ENCODE measurements around the gene SLC40A1. TPM values are rescaled to one million over a fixed set of nuclear protein-coding genes. Genes with fewer than 3 reads are reported as not detected.

SLC40A1 gene
- total RNA-seq, 1 donor from 2014 or later = 2.8 TPM

GRCh38 chr2:189601043-189601442, 20.5 kb upstream of the SLC40A1 start:
- intact Hi-C loops (cut with micrococcal nuclease) = no loop called here

DNA sequence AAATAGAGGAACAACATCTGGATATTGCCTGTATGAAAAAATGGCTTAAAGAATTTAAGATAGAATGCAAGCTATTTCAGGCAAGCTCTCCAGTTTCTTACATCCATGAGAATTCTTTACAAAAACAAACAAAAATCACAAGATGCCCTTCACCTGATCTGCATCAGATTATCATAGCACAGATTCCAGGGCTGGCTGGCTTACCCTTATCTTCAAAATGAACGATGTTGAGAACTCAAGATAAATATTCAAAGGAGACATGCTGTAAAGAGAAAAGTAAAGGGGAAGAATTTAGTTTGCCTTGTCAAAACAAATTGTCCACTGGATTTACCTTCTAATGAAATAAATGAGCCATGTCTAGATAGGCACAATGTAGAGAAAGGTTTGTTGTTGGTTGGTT, 18.7 kb upstream of the SLC40A1 start:
- intact Hi-C loops (cut with micrococcal nuclease) = no loop called here

- intact Hi-C loops (cut with micrococcal nuclease) = no loop called here
Observed at GRCh38 chr2:189595417-189595816, 14.8 kb upstream of the SLC40A1 start.

GRCh38 chr2:189594305-189594704, 13.7 kb upstream of the SLC40A1 start:
- intact Hi-C loops (cut with micrococcal nuclease) = no loop called here

DNA sequence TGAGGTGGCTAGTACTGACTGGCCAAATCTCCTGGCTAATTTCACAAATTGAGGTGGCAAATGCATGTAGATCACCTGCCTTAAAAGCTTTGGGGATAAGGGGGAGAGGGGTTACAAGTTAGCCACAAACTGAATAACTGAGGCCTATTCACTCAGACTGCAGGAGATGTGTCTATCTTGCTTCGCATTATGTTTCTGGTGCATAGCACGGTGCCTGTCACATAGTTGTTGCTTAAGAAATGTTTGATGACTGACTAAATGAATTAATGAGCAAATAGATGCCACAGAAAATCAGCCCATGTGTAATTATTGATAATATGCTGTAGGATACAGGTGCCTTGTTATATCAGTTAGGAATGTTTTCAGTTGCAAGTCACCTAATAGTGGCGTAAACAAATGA, 12.5 kb upstream of the SLC40A1 start:
- intact Hi-C loops (cut with micrococcal nuclease) = no loop called here

- intact Hi-C loops (cut with micrococcal nuclease) = loop anchor here (1.0 kb wide), 1 partner anchor 12 kb away; the partner anchor contains the start of gene SLC40A1
Observed at GRCh38 chr2:189592353-189592984, 11.9 kb upstream of the SLC40A1 start.

DNA sequence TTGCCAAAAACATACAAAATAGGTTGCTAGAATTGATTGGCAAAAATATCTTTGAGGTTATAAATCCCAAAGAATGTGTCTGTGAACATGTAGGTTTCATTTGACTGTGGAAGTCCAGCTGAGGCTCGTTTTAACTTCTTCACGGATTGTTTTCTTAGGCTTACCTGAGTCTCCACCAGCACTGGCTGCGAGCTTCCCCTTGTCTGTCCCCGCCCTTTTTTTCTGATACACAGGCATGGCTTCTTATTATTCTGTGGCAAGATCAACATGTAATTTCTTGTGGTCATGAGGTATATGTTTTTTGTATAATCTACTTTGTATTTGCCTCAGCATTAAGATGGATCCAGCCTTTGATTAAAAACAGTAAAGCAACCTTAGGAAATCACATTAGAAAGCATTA, 7.2 kb upstream of the SLC40A1 start:
- intact Hi-C loops (cut with micrococcal nuclease) = loop anchor here (10.0 kb wide), 1 partner anchor 283 kb away; no protein-coding TSS in a partner anchor

DNA sequence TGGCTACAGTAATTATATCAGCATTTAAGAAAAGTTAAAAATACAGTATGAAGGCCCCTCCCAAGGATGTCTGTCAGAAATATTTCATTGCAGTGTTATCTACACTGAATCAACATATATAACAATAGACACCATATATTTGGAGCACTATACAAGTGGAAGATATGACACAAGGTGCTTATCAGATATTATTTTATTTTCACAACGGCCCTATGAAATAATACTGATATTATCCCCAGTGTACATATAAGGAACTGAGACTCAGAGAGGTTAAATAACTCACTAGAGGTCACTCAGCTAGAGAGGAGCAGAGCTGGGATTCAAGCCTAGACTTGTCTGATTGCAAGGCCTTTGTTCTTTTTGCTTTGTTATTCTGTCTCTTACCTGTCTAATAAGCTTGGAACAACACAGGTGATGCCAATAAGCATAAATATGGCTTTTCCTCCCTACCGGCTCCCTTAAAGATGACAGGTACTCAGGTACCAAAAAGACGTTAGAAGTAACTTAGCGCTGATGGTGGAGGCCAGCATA, 4.7 kb upstream of the SLC40A1 start:
- intact Hi-C loops (cut with micrococcal nuclease) = loop anchor here (10.0 kb wide), 1 partner anchor 280 kb away; no protein-coding TSS in a partner anchor

DNA sequence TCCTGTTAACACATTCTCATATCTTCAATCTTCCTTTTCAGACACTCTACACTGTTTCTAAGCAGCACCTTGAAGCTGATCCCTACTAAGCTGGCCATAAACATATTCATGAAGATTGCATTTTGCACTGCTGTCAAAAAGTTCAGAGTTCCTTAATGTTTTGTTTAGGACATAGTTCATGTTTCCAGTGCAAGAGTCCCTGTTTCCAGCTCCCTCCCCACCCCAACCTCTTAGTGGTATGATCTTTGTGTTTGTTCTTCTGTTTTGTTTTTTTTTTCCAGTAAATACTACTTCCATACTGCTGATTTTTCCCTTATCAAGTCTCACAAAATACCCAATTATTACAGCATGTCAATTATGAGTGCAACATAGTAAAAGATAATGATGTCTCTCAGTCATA, 4.1 kb upstream of the SLC40A1 start:
- intact Hi-C loops (cut with micrococcal nuclease) = loop anchor here (10.0 kb wide), 1 partner anchor 280 kb away; no protein-coding TSS in a partner anchor

DNA sequence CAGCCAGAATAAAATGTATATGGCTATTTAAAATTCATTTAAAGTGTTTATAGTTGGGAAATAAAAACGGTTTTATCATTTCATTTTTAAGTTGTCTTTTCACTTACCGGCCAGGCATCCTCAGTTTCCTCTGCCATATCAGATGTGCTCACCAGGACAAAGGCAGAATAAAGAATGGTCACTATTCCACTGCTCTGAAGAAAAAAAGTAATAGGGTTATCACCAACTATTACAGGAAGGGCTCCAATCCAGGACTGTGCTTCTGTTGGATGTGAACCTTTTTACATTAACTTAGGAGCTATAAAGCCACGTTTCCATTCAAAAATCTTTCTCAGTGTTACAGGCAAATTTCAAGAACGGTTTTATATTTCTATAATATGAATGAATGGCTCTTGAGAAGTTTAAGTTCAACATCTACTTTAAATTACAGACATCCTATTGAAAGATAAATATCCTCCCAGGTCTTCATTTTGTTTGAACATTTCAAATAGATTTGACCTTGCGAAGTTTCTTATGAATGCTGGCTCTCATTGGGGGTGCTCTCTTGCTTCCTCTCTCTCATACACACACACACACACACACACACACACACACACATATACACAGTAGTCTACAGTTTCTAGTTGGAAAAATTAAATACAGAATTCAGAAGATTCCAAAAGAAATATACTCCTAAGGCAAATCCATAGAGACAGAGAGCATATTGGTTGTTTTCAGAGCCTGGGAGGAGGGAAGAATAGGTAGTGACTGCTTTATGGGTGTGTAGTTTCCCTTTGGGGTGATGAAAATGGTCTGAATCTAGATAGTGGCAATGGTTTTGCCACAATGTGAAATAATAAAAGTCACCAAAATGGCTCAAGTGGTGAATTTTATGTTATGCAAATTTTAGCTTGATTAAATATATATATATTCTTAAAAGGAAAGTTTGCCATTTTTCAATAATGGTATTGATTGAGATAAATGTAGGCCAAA, 2.9 kb upstream of the SLC40A1 start:
- intact Hi-C loops (cut with micrococcal nuclease) = loop anchor here (10.0 kb wide), 1 partner anchor 279 kb away; no protein-coding TSS in a partner anchor

GRCh38 chr2:189582809-189583192, 2.2 kb upstream of the SLC40A1 start:
- intact Hi-C loops (cut with micrococcal nuclease) = loop anchor here (10.0 kb wide), 1 partner anchor 278 kb away; no protein-coding TSS in a partner anchor

- intact Hi-C loops (cut with micrococcal nuclease) = loop anchor here (10.0 kb wide), 1 partner anchor 277 kb away; no protein-coding TSS in a partner anchor
Observed at GRCh38 chr2:189582140-189582808, 1.7 kb upstream of the SLC40A1 start.

- intact Hi-C loops (cut with micrococcal nuclease) = loop anchor here (2.0 to 10.0 kb wide), 2 partner anchors 181 to 277 kb away; partner anchors contain the start of gene OSGEPL1
Observed at GRCh38 chr2:189581354-189582139, 961 bp upstream of the SLC40A1 start.

GRCh38 chr2:189580241-189580651, 340 bp downstream of the SLC40A1 start:
- intact Hi-C loops (cut with micrococcal nuclease) = loop anchor here (1.0 to 10.0 kb wide), 7 partner anchors 11 to 275 kb away; partner anchors contain the start of genes ASNSD1, OSGEPL1 and WDR75

DNA sequence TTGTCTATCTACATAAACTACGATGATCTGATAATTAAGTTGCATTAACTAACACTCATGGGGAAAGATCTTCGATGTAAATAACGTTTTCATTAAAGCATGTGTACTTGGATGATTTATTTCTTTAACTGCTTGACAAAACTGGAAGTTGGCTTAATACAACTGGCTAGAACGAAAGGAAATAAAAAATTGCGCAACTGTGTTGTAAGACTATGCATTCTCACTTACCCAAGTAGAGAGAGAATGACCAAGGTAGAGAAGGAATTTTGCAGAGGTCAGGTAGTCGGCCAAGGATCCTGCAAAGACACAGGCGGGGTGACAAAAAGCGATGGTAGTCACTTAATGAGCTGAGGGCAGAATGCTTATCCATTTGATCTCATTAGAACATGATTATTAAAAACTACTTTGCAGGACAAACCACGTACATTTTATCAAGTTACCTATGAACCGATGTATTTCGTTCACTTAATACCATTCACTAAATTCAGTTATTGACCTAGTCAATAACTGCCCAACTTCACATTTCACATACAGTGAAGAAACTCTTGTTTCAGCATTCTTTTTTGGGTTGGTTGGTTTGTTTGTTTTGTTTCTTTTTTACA, 900 bp downstream of the SLC40A1 start:
- intact Hi-C loops (cut with micrococcal nuclease) = loop anchor here (1.0 to 10.0 kb wide), 7 partner anchors 10 to 275 kb away; partner anchors contain the start of genes ASNSD1, OSGEPL1 and WDR75

DNA sequence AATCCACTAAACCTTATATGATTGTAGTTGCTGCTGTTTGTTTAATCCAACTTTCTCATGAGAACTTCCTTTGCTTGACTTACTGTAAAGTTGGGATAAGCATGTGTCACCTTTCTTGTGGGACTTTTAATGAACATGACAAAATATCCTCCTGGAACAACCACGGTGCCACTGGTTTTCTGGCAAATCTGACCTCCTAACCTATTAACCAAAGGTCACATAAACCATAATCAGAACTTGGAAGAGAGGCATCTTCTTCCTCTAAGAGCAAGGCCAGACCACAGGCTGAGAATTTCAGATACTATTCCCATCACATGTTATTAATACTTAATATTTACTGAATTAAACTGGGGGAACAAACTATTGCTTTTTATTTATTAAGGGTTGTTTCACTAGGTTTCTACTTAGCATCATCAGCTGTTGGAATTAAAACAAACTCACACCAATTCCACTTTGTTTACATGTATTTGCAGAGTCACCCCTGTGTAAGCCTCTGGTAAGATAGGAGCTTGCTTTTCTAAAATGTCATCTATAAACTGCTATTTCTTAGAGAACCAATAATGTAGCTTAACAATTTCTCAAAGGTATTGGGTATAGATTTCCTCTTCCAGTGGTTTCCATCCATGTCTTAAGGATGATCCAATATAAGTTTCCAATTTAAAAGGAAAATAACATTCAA, 2.2 kb downstream of the SLC40A1 start:
- intact Hi-C loops (cut with micrococcal nuclease) = no loop called here

DNA sequence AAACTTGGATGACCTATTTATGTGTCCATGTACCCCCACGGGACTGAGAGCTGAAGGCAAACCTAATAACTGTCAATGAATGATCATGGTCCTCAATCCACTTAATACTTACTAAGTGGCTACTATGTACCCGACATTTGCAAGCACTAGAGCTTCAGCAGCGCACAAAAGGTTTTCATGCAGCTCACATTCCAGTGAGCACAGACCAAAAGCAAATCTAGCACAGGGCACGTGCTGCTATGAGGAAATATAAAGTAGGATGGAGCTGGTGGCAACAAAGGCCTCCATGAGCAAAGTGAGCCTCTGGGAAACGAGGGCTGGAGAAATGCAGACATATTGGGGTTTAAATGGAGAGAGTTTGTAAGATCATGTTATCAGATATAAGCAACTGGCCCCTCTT, 3.5 kb downstream of the SLC40A1 start:
- intact Hi-C loops (cut with micrococcal nuclease) = no loop called here

- intact Hi-C loops (cut with micrococcal nuclease) = no loop called here
Observed at GRCh38 chr2:189576396-189576795, 4.2 kb downstream of the SLC40A1 start.

Data from T-helper 1 cell treated with Interleukin-12 subunit alpha and Interleukin-12 subunit beta and Interleukin-4 antibody, amounts not matched to agents 30 ng/mL and 1 ng/mL, for 36 hours (primary cell).